HG03066 (cell line): ENCODE data around the gene SLAMF9.

ENCODE experiments used
- ATAC-seq: cut with Tn5 transposase; IDR thresholded peaks from one replicate; pipeline ENCODE4 v1.9.1; 2021; ENCODE audit warnings: low read depth; ENCODE audit not compliant: unreplicated experiment

The SLAMF9 gene

DNA sequence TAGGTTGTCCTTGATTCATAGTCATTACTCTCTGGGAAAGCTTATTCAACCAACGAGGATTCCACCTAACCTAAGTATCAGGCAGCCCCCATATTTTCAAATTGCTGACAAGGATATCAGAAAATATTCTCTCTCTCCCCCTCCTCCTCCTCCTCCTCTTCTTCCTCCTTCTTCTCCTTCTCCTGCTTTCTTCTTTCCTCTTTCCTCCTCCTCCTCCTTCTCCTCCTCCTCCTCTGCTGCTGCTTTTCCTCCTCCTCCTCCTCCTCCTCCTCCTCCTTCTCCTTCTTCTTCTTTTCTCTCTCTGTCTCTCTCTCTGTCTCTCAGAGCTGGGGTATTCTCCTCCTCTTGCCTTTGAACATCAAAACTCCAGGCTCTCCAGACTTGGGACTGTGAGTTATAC, 6.1 kb downstream of the SLAMF9 start:
- ATAC-seq, result no peak

DNA sequence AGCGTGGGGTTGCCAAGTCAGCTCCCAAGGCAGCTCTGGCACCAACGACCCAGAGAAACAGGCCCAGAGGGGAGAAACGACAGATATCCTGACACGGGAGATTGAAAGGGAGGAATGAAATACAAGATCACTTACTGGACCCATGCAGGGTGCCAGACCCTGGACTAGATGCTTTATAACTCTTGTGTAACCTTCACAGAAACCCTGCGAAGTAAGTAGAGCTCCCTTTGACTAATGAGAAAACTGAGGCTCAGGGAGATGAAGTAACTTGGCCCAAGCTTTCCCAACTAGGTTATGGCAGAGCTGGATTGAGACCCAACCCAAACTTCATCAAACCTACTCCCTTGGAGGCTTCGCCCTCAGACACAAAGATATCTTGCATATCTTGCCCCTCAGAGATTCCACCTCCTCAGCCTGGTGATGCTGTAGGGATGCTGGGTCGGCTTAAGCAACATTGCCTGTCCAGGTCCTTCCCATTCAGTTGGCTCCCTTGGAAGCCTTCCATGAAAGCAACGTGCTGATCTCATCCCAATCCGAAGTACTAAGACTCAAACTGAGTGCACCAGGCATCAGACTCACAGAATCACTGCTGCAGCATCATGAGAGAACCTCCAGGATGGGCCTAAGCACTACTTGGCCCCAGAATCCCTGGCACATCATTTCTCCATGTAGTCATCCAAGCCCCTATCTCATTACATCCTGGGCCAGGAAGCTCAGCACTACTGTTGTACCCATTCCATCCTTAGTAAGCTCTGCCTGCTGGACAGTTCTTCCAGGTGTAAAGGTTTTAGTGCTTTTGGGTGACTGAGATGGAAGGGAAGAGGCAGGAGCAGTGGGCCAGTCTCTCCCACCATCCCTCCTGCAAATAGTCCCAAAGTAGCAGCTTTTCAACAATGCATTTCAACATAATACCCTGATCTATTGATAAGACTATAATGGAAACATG, 7.5 kb downstream of the SLAMF9 start:
- no peak for ATAC-seq

DNA sequence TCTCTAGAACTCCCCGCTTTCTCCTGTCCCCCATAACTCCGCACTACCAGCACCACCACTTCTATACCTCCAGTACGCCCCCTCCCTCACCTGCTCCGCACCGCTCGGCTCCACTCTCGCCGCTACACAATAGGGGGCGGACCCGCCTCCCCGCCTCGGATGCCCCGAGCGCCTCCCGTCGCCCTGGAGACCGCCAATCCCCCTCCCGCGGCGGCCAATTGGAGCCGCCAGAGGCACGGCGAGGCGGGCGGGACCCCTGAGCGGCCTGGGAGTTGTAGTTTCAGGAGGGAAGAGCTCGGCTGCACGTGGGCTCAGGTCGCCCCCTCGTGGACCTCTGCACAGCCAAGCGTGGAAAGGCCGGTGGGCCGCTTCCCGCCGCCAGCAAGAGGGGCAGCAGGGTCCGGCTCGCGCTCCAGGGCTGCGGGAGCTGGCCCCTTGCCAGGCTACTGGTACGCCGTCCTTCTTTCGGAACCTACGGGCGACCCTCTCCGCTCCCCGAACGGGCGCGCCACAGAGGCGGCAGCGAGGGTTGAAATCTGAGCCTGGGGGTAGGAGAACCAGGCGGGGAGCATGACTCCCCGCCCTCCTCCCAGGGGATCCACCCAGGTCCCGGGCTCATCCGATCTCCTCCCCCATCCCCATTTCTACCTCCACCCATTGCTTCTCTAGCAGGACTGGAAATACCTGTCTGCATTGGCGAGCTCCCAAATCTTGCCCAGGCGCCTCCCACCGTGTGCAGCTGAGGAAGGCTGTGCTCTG, 8.4 kb downstream of the SLAMF9 start, which contains the start of gene IGSF9:
Gene IGSF9 (minus strand): TSS at position 131 of the 759 bp plus-strand sequence. CDS start 2,159 bp downstream, outside the sequence.
- no peak for ATAC-seq

DNA sequence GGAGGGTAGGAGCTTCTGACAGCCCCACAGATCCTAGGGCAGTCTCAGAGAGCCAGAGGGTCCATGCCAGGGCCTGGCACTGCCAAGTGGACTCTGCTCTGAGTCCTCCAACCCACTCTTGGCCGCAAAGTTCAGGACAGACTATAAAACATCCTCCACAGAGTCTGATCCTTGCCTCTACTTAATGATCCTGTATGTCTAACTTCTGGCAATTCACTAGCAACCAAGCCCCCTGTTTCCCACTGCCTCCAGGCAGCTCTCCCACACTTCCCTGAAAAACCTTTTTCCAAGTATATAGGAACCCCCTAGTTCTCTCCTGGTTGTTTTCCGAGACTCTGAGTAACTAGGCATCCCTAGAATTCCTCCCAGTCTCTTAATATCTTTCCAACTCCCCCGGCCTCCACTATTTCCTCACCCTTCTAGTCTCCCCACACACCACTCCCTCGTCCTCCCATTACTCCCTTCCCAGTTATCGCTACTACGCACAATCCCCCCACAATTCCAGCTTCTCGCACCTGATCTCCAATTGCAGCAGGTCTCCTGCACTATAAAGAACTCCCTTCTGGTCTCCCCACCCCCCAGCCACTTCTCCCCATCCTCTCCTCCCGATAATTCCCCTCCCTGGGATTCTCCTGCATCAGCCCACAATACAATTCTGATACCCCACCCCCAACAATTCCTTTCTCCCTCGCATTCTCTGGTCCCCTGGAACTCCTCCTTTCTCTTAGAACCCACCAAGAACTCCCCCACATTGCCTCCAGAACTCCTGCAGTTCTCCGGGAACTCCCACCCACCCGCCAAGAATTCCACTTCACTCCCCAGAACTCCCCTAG, 9.2 kb downstream of the SLAMF9 start:
- ATAC-seq, result no peak

DNA sequence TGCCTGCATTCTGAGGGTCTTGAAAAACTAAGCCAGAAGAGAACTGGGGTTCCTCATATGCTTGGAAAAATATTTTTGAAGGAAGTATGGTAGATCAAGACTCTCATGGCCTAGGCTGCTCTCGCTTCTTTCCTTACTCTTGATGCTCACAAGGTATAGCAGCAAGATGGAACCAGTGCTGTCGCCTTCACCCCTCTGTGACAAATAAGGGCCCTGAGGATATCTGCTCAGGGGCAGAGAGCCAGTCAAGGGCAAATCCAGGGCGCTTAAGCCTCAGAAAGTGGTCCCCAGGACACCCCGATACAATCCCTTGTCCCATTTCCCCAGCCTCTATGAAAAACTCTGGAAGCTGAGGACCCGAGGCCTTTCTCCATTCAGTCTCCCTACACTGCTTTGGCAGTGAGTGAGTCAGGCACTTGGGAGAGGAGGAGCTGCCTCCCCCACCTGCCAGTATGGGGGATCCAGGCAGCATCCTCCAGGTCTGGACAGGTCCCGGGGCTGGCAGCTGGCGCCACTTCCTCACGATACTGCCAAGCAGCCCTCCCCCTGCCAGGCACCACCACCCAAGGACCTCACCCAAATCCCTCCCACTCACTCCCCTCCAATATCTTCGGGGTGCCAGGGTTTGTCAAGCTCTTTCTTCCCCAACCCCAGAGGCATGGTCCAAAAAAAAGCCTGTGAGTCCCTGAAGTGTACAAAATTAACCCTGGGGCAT, 10.0 kb downstream of the SLAMF9 start:
- no peak for ATAC-seq

DNA sequence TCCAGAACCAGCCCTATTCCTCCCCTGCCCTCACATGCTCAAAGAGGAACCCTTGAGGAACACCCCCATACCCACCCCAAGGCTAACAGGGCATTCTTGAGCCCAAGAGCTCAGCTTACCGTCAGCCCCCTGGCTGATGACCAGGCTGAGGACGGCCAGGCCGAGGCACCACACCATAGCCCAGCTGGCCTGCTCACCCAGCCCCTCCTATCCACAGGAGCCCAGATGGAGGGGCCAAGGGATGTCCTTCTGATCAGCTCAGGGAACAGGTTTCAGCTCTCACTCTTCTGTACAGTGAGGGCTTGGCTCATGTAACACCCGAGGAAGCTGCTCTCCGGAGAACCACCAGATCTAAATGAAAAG, 10.8 kb downstream of the SLAMF9 start:
- ATAC-seq, result no peak

DNA sequence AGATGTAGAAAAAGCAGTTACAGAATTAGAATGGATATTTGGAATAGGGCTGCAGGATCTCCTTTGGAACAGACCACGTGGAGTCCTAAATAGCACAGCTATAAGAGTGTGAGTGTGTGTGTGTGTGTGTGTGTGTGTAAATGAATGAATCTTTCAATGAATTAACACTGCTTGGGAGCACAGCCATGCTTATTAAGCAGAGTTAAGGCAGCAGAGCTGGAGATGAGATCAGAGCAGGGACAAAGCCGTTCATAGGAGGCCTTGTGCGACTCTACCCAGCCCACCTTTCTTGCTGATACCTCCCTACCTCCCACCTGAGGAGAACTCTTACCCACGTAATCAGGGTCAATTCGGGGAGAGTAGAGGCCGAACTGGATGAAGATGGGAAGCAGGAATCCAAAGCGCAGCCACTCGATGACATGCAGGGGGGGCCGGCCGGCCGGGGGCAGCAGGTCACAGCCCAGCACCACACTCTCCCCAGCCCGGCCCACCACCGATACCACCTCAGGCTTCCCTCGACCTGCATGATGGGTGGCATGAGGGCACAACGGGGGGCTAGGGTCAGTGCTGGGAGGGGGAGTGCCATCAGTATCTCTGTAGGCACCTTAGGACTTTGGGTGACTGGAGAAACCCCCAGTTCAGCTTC, 11.3 kb downstream of the SLAMF9 start:
- no peak for ATAC-seq

DNA sequence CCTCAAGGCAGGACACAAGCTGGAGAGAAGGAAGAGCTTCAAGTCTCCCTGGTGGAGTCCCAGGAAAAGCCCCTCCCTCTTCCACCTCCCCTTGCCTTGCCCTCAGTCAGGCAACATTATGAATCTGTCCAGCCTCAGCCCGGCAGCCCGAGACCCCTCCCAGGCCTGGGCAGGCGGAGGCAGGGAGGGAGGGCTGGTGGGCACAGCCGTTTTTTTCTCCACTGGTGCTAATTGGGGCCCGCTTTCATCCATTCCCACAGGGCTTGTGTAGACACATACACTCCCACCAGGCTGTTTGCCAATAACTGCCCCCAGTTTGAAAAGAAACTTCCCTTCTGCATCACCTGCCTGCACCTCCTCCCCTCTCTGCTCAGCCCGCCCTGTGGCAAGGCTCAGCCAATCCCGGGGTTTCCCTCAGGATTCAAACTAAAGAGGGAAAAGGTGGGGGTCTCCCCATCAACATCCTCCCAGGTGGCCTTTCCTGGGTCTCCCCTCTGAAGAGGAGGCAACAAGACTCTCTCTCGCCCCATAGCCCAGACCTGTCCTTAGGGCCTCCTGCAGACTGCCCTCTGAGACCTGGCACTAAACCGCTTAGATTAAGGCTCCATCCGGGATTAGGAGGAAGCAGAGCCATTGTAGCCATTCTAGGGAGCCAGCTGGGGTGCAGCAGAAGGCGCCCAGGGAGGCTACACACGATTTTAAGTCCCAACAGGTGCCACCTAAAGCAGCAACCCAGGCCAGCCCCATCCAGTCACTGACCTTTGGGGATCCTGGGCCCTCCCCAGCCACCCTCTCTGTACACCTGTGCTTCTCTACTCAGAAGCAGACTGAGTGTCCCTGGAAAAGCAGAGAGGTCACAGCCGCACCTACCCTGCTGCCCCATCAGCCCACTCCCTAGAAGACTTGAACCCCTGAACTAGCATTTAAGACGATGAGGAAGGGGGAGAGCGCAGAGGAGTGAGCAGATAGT, 12.2 kb downstream of the SLAMF9 start:
- no peak for ATAC-seq

DNA sequence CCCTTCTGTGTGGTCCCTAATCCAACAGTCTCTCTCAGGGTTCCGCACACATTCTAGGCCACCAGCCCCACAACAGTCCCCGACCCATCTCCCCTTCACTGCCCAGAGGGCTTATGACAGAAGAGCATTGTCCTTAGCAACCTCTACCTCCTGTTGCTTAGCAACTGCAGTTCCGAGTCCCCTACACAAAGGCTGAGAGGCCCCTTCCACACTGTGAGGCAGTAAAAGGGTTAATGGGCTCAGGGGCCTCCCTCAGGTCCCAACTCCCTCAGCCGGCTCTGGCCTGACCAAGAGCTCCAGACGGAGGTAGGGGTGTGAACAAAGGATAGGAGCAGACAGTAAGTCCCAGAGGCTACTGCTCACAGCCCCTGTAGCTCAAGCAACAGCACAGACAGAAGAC, 12.9 kb downstream of the SLAMF9 start:
- no peak for ATAC-seq

DNA sequence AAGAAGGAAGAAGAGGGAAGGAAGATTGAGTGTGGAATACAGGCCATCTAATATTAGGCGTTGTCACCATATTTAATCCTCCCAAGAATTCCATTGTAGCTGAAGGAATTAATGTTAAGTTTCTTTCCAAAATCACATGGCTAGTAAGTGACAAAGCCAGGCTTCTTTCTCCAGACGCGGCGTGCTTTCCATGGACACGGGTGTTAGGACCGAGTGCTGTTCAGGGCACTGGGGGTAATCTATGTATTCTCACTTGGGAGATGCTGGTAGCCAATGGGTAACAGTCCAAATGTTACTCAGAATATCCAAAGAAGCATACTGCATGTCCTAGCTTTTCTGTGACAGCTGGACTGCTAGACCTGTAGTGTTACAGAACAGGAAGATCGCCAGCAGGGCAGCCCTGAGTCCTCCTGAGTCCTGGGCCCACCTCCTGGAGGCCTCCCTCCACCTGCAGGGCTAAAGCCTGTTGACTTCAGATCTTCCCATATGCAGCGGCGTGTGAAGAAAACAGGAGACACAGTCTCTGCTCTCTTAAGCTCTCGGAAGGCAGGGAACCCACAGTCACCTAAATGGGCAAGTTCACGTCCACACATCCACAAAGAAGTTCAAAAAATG, 13.9 kb downstream of the SLAMF9 start:
- ATAC-seq, result no peak

DNA sequence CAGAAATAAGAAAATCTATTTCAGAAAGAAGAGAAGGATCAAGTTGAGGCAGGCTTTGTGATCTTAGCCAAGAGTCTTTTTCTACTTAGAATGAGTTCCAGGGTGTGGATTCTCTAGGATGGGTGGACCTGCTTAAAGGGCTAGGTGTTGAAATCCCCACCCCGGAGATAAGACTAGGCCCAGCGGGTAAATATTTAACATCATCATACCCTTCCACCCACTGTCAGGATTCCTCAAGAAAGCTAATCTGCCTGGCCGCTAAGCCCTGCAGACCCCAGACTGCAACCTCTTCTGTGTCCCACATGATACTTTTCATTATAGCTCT, 14.4 kb downstream of the SLAMF9 start:
- no peak for ATAC-seq

DNA sequence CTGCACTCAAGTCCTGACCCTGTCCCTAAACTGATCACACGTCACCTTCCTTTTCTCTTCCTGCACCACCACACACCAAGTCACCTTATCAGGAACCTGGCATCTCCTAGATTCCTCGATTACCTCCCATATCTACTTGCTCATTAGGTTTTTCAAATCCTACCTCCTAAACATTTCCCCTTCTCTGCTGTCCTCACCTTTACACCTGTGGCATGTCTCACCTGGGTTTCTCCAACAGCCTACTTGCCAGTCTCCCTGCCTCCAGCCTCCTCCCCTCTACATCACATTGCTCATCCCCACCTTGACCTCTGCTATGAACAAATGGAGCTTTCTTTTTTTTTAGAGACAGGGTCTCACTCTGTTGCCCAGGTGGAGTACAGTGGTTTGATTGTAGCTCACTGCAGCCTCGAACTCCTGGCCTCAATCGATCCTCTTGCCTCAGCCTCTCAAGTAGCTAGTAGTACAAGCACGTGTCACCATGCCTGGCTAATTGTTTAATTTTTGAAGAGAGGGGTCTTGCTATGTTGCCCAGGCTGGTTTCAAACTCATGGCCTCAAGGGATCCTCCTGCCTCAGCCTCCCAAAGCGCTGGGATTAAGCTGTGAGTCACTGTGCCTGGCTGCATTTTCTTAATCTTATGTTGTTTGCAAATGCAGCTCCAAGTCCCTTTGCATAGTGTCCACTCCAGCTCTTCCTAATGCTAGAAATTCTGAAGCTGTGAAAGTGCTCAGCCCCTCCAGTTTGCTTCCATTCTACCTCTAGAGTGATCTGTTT, 14.9 kb downstream of the SLAMF9 start:
- no peak for ATAC-seq

DNA sequence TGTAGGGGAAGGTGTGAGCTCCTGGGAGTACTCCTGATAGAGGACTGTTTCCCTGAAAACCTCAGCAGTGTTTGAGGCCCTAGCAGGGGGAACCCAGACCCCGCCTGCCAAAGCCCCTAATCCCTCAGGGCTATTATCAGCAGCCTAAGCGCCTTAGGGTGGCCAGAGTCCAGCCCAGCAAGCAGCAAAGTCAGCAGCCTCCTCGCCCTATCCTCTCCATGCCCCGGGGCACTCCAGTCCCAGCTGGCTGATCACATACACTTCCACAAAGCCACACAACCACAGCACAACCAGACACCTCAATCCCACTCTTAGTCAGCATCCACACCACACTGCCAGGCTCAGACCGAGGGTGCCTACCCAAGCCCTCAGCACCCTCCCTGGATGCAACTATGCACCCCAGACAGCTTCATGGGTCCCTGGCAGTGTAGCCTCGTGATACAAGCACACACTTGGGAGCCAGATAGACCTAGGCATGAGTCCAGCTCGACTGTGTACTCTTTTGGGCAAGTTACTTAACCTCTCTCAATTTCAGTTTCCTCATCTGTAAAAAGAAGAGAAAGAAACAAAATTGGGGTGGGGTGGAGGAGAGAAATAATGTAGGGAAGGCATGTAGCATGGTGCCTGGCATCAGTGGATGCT, 15.7 kb downstream of the SLAMF9 start:
- ATAC-seq, result no peak

DNA sequence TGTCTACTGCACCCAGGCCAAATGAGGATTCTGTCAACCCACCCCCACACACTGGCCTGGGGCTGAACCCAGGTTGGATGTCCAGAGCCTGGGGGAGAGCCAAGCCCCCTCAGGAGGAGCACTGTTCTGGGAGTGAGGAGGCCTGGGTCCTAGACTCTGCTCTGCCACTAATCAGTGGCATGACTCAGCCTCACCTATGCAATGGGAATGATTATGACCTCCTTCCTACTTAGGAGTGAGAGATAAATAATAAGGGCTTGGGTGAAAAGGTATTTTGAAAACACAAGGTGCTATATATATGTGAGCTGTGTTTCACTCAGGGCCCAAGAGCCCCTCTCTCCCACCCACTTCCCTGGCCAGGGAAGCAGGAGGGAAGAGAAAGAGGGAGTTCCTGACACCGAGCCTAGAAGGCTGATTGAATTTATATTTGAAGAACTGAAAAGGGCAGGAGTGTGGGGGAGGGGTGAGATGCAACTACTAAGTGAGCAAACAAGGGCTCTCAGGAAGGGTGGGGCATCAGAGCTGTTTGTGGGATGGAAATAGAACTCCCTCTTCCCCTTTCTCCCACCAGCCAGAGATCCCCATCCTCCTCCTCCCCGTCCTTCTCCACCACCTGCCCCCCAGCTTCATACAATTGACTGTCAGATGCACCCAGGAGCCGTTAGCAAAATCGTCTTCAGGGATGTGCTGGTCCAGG, 16.8 kb downstream of the SLAMF9 start:
- ATAC-seq, result no peak

DNA sequence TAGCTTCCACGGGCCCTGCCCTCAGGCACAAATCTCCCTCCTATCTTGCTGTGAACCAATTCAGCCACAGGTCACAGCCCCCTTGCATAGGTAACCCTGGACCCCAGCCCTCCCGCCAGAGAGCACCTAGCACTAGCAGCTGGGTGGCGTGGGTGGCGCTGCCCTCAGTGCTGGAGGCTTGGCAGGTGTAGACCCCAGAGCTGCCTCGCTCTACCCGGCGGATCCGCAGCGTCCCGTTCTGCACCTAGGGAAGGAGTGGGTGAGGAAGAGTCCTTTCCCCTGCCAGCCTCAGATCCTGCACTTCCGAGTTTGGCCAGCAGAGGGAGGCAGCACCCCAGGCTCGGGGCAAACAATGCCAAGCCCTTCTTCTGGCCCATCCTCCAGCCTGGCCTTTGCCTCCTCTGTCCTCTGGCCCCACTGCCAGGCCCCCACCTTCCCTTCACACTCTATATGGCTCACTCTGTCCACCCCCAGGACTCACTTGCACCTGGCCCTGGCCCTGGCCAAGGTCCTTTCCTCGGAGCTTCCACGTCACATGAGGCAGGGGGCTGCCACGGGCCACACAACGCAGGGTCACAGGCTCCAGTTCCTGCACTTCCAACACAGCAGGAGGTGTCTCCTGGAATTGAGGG, 17.6 kb downstream of the SLAMF9 start:
- ATAC-seq, result no peak

DNA sequence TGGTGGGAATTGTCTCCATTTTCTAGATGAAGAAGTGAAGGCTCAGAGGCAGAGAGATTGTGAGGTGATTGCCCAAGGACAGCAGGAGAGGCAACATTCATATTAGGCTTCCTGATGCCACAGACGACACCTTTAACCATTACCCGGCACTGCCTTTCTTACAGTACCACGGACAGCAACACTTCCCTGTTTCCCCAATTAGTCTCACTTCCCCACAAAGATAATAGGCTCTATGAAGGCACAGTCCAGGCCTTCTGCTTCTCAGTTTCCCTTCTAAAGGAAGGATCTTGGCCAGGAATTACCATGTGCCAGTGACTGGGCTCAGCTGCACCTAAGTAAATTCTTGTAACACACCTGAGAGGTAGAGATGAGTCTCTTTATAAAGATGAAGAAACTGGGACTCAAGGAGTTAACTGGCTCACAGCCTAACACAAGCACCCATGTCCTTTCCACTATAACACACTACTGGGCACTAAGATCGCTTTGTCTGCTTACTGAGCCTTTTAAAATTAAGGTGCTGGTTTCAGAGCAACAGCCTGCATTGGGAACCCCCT, 18.2 kb downstream of the SLAMF9 start:
- no peak for ATAC-seq
